K562 (cell line): ENCODE data around the gene PGLYRP4. TPM values are rescaled to one million over a fixed set of nuclear protein-coding genes. Genes with fewer than 3 reads are reported as not detected.

ENCODE experiments used
- CTCF ChIP-seq, 3 experiments: IDR thresholded peaks in 2 of 3; conservative IDR thresholded peaks in 1 of 3; 2 replicates each; pipeline ENCODE4 v1.5.1; 2011 to 2012; ENCODE audit warnings: low read length in 3 of 3, mild to moderate bottlenecking in 3 of 3, control low read depth in 2 of 3, improper control_type of control experiment in 1 of 3, inconsistent platforms in 1 of 3, low read depth in 1 of 3, mixed read lengths in 1 of 3, moderate library complexity in 1 of 3; ENCODE audit not compliant: insufficient read depth in 2 of 3
- FOXK1 ChIP-seq: sonication (generic); formaldehyde crosslinking; IDR thresholded peaks from 2 replicates; pipeline ENCODE4 v1.8.0; 2022; ENCODE audit warnings: missing genetic modification reagents, mild to moderate bottlenecking, borderline replicate concordance
- KLF16 ChIP-seq: IDR thresholded peaks from 2 replicates; pipeline ENCODE4 v1.6.1; 2016; ENCODE audit warnings: antibody characterized with exemption
- RCOR1 ChIP-seq, 2 experiments: IDR thresholded peaks; 2 replicates each; pipeline ENCODE4 v1.6.1; 2012; ENCODE audit warnings: low read depth in 2 of 2, low read length in 2 of 2, borderline replicate concordance in 1 of 2, improper control_type of control experiment in 1 of 2
- SPI1 ChIP-seq: IDR thresholded peaks from 2 replicates; pipeline ENCODE4 v1.6.1; 2011; ENCODE audit warnings: low read depth, low read length, control low read depth, borderline replicate concordance
- TBL1XR1 ChIP-seq, 2 experiments: IDR thresholded peaks; 2 replicates each; pipeline ENCODE4 v1.6.1; 2012; ENCODE audit warnings: improper control_type of control experiment in 2 of 2, low read length in 2 of 2, mild to moderate bottlenecking in 1 of 2
- ZEB2 ChIP-seq: fragments of 450-650 bp; IDR thresholded peaks from 2 replicates; pipeline ENCODE4 v1.6.1; 2016
- ZNF449 ChIP-seq: fragments of 250-450 bp; sonication (Bioruptor Pico); IDR thresholded peaks from 2 replicates; pipeline ENCODE4 v1.8.0; 2022; ENCODE audit warnings: moderate library complexity, mild to moderate bottlenecking, inconsistent platforms
- polyA plus RNA-seq, 8 experiments: library from polyadenylated mRNA; depleted of rRNA in 4 of 8; stranded (reverse) in 5 of 8; unstranded in 3 of 8; fragments of >200 nt; fragmentation: Nextera tagmentation in 2 of 8; fragmentation: Illumina TruSeq in 1 of 8; extraction: Ambion mirVana in 2 of 8; extraction: Trizol in 1 of 8; gene quantifications; 2 replicates each; pipeline versions ENCODE4 v1.2.1 to v1.2.3, GENCODE V29; 2011 to 2014; ENCODE audit warnings: inconsistent platforms in 1 of 8, missing spikeins in 1 of 8
- total RNA-seq, 7 experiments: library from RNA; depleted of rRNA in 6 of 7; stranded (reverse); fragments of >200 nt in 6 of 7; fragmentation: Illumina TruSeq in 2 of 7; extraction: Trizol in 2 of 7; gene quantifications; 2 replicates each; pipeline versions ENCODE4 v1.2.1 to v1.2.3, GENCODE V29; 2011 to 2021; ENCODE audit warnings: low replicate concordance in 1 of 7

PGLYRP4 gene
- total and polyA plus RNA-seq, 9 of the 15 experiments (the other 6 are each of a cell fraction or from before 2014, with no cell fraction given), result 0.06 to 0.13 (median 0.11) TPM; not detected in 6

- TF ChIP-seq TBL1XR1 (IDR thresholded peaks at IDR 0.05; ENCODE audit: low read length in 2 of 2) (0 out of 4 replicates have a peak, but pooled peaks of 1 of the 2 experiments have one; percentile 28), ZNF449 (CRISPR knock-in tag) (no peak), RCOR1 (IDR thresholded peaks at IDR 0.05; ENCODE audit: borderline replicate concordance in 1 of 2, low read depth in 2 of 2, low read length in 2 of 2) (peak in 1 of 2 experiments; percentile 43; a peak in 1 of 4 replicates), SPI1 (peak; percentile 61; the same call in 1 of the 2 replicates), CTCF (IDR thresholded peaks at IDR 0.05 in 2 of 3, conservative IDR thresholded peaks at IDR 0.05 in 1 of 3; ENCODE audit: insufficient read depth in 2 of 3, low read depth in 1 of 3, low read length in 3 of 3) (peak; percentile 87 to 97 (median 91)), FOXK1 (no peak), KLF16 (0 out of 2 replicates have a peak, but pooled peaks have one; percentile 5), ZEB2 (0 out of 2 replicates have a peak, but pooled peaks have one; percentile 14)
Observed at GRCh38 chr1:153352523-153352922, 3.9 kb upstream of the PGLYRP4 start (continued).
